ENCODE data around the gene APEX1. TPM values are rescaled to one million over a fixed set of nuclear protein-coding genes. Genes with fewer than 3 reads are reported as not detected.

Gene APEX1
- total RNA-seq, 1 experiment from 2014 or later, result 235 TPM

DNA sequence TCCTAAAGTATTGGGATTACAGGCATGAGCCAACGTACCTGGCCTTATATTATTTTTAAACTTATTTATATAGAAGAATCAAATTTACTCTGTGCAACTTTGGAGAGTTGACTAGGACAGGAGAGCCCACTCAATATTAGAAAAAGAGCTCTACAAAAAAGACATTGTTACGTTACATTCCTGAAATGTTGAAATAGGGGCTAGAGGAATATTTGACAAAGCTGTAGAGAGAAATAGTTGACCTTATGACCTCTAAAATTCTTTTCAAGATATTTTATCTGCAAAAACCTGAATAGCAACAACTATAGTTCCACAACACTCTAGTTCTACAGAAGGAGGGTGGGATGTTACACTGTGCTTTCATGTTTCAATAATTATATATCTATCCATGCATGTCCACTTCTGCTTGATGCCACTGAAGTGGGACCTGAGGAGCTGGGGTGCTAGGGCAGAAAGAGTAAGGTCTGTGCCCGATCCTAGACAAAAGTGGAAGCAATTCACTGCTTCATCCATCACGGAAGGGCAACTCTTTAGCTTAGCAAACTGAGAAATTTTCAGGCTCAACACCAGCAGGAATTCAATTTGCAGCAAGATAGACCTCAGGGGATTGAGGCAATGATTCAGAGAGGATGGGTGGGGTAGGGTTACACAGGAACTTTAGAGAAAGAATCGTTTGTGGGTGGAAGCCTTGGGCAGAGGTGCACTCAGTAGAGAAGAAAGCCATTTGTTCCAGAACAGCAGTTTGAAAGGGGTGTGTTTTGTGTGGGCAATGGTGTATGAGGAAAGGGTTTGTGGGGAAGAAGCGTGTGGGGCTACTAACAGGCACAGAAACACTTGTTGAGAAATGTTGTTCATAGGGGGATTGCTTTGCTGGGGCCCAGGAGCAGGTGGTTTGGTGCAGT is 34.3 kb downstream of the APEX1 start (continued):
- TF ChIP-seq, protein P1, sequence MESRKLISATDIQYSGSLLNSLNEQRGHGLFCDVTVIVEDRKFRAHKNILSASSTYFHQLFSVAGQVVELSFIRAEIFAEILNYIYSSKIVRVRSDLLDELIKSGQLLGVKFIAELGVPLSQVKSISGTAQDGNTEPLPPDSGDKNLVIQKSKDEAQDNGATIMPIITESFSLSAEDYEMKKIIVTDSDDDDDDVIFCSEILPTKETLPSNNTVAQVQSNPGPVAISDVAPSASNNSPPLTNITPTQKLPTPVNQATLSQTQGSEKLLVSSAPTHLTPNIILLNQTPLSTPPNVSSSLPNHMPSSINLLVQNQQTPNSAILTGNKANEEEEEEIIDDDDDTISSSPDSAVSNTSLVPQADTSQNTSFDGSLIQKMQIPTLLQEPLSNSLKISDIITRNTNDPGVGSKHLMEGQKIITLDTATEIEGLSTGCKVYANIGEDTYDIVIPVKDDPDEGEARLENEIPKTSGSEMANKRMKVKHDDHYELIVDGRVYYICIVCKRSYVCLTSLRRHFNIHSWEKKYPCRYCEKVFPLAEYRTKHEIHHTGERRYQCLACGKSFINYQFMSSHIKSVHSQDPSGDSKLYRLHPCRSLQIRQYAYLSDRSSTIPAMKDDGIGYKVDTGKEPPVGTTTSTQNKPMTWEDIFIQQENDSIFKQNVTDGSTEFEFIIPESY (IDR thresholded peaks at IDR 0.05; ENCODE audit: extremely low read depth, insufficient replicate concordance, low read length), result no peak
- TF ChIP-seq, protein P2, sequence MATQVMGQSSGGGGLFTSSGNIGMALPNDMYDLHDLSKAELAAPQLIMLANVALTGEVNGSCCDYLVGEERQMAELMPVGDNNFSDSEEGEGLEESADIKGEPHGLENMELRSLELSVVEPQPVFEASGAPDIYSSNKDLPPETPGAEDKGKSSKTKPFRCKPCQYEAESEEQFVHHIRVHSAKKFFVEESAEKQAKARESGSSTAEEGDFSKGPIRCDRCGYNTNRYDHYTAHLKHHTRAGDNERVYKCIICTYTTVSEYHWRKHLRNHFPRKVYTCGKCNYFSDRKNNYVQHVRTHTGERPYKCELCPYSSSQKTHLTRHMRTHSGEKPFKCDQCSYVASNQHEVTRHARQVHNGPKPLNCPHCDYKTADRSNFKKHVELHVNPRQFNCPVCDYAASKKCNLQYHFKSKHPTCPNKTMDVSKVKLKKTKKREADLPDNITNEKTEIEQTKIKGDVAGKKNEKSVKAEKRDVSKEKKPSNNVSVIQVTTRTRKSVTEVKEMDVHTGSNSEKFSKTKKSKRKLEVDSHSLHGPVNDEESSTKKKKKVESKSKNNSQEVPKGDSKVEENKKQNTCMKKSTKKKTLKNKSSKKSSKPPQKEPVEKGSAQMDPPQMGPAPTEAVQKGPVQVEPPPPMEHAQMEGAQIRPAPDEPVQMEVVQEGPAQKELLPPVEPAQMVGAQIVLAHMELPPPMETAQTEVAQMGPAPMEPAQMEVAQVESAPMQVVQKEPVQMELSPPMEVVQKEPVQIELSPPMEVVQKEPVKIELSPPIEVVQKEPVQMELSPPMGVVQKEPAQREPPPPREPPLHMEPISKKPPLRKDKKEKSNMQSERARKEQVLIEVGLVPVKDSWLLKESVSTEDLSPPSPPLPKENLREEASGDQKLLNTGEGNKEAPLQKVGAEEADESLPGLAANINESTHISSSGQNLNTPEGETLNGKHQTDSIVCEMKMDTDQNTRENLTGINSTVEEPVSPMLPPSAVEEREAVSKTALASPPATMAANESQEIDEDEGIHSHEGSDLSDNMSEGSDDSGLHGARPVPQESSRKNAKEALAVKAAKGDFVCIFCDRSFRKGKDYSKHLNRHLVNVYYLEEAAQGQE (IDR thresholded peaks at IDR 0.05; ENCODE audit: low read depth), result no peak
- TF ChIP-seq, protein P3, sequence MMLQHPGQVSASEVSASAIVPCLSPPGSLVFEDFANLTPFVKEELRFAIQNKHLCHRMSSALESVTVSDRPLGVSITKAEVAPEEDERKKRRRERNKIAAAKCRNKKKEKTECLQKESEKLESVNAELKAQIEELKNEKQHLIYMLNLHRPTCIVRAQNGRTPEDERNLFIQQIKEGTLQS (IDR thresholded peaks at IDR 0.05), result no peak
- no peak for TF ChIP-seq POLR2A (IDR thresholded peaks at IDR 0.05; ENCODE audit: borderline replicate concordance, extremely low read depth, insufficient read depth, insufficient read length)
- no peak for TF ChIP-seq TCF7L2 (IDR thresholded peaks at IDR 0.05; ENCODE audit: borderline replicate concordance, extremely low read depth, insufficient read depth, insufficient read length)

DNA sequence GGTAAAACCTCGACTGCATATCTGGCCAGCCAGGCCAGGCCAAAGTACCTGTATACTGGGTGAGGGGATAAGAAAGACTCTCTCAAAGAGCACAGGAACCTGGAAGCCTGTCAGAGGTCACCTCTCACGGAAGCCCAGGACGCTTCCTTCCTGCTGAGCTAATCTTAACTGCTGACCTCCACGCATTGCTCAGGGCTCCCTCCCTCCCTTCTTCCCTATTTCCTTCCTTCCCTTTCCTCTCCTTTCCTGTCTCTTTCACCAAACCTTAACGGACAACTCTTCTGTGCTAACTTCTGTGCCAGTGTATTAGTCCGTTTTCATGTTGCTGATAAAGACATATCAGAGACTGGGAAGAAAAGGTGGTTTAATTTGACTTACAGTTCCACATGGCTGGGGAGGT is 35.5 kb downstream of the APEX1 start:
- H4K20me1 ChIP-seq (ENCODE audit: insufficient read depth), result no peaks in the 10 kb centered on the region
- peaks cover 13 to 42% of the 10 kb centered on the region in 2 experiments for H3K4me1 ChIP-seq (ENCODE audit: control insufficient read depth in 1 of 2, insufficient read depth in 2 of 2, low read length in 2 of 2)
- no peak overlapping the region for H3K4me2 ChIP-seq (ENCODE audit: low read length)
- RAD21 ChIA-PET (ENCODE audit: low non-redundant PET in 1 of 2, low total read pairs in 2 of 2, uncharacterized antibody in 2 of 2, unreplicated experiment in 2 of 2), result no interaction called here
- no peaks in the 10 kb centered on the region for H3K9me3 ChIP-seq (ENCODE audit: control insufficient read depth in 1 of 2, insufficient read depth in 1 of 2, low read depth in 1 of 2, low read length in 2 of 2)
- H3K4me3 ChIP-seq (replicated peaks in 1 of 2; ENCODE audit: low read depth in 1 of 2, low read length in 2 of 2), result no peak overlapping the region
- H3K79me2 ChIP-seq (ENCODE audit: insufficient read depth, low read length), result no peaks in the 10 kb centered on the region
- POLR2A ChIA-PET, result no interaction called here
- no peaks in the 10 kb centered on the region for H3K36me3 ChIP-seq (ENCODE audit: control insufficient read depth in 1 of 2, insufficient read depth in 2 of 2, low read length in 2 of 2)
- no peak overlapping the region for H3K9ac ChIP-seq (ENCODE audit: low read length)
- BruUV-seq (replicated peaks), result no TSS peak
- ATAC-seq (no peak), DNase-seq (ENCODE audit: low read depth, low spot score) (no peak)
- no peak overlapping the region for H3K27ac ChIP-seq (ENCODE audit: low read depth, low read length)
- H2AFZ ChIP-seq (ENCODE audit: low read depth, low read length, poor library complexity, severe bottlenecking), result no peak overlapping the region
- H3K9me2 ChIP-seq (ENCODE audit: insufficient read depth), result no peaks in the 10 kb centered on the region
- CTCF ChIA-PET, result no interaction called here
- no peaks in the 10 kb centered on the region for H3K27me3 ChIP-seq (ENCODE audit: insufficient read depth, low read length)
- intact Hi-C loops (cut with micrococcal nuclease), result no loop called here
- no peak for TF ChIP-seq ZFX (IDR thresholded peaks at IDR 0.05)
- TF ChIP-seq EZH2 (IDR thresholded peaks at IDR 0.05), result no peak
- no peak for TF ChIP-seq JUND (IDR thresholded peaks at IDR 0.05)
- TF ChIP-seq, protein P2 (IDR thresholded peaks at IDR 0.05; ENCODE audit: low read depth), result no peak
- no peak for TF ChIP-seq SRF (IDR thresholded peaks at IDR 0.05; ENCODE audit: low read depth)
- TF ChIP-seq CBX3 (IDR thresholded peaks at IDR 0.05; ENCODE audit: low read depth), result no peak
- TF ChIP-seq, protein P1 (IDR thresholded peaks at IDR 0.05; ENCODE audit: extremely low read depth, insufficient replicate concordance, low read length), result no peak
